Uterus (tissue), 4 donors: ENCODE data around the gene GPR152. TPM values are rescaled to one million over a fixed set of nuclear protein-coding genes. Genes with fewer than 3 reads are reported as not detected.
A peak's percentile ranks its signal among the peaks of the same experiment; 100 is the strongest.

Experiments used
- DNase-seq, 2 donors: peaks; one replicate each; pipeline ENCODE4 v3.0.0-alpha.2; 2019 to 2020
- H3K27ac ChIP-seq, 2 donors: fragments of 200-600 bp; sonication (generic); 1 replicate in 1 of 2; 2 replicates in 1 of 2; pipeline ENCODE4 v1.5.1; 2016 to 2018
- H3K27me3 ChIP-seq, 2 donors: fragments of 200-600 bp; sonication (generic); one replicate each; pipeline ENCODE4 v1.5.1; 2018 to 2019; ENCODE audit warnings: control low read depth in 1 of 2
- H3K36me3 ChIP-seq, 2 donors: fragments of 200-600 bp; sonication (generic); one replicate each; pipeline ENCODE4 v1.5.1; 2019; ENCODE audit warnings: control low read depth in 1 of 2
- H3K4me1 ChIP-seq, 2 donors: fragments of 200-600 bp; sonication (generic); one replicate each; pipeline ENCODE4 v1.5.1; 2018 to 2019; ENCODE audit warnings: control low read depth in 1 of 2
- H3K4me3 ChIP-seq, 2 donors: fragments of 200-600 bp; sonication (generic); 1 replicate in 1 of 2; 2 replicates in 1 of 2; pipeline ENCODE4 v1.5.1; 2018 to 2019; ENCODE audit warnings: mild to moderate bottlenecking in 1 of 2
- H3K9me3 ChIP-seq, 2 donors: fragments of 200-600 bp; sonication (generic); one replicate each; pipeline ENCODE4 v1.5.1; 2019; ENCODE audit warnings: control low read depth in 1 of 2
- CTCF ChIP-seq, 4 experiments: fragments of 200-600 bp in 2 of 4; fragments of 450-650 bp in 2 of 4; sonication (generic) in 2 of 4; IDR thresholded peaks; one replicate each; pipeline ENCODE4 v1.5.1; 2016 to 2019; ENCODE audit warnings: antibody characterized with exemption in 4 of 4, mild to moderate bottlenecking in 2 of 4, moderate library complexity in 1 of 4
- POLR2A ChIP-seq, 2 donors: fragments of 450-650 bp; IDR thresholded peaks; one replicate each; pipeline ENCODE4 v1.6.1; 2016; ENCODE audit warnings: antibody characterized with exemption in 2 of 2, mild to moderate bottlenecking in 1 of 2, moderate library complexity in 1 of 2
- intact Hi-C: fragments of 100-400 bp; cut with DNase I; formaldehyde crosslinking; loops from one replicate; pipeline ENCODE4 v1.15.1; 2023; ENCODE audit warnings: low total_unique reads
- total RNA-seq, 4 donors: library from RNA; depleted of rRNA in 3 of 4; stranded (reverse); fragments of >200 nt in 3 of 4; gene quantifications; one replicate each; pipeline versions ENCODE4 v1.1.0 to v1.2.4, GENCODE V29; 2014 to 2023
- donor health status: DM: yes; HTN: yes; CAD: no.

Gene GPR152
- total RNA-seq, 4 donors from 2014 or later = not detected

GRCh38 chr11:67464411-67465188 is 12.1 kb upstream of the GPR152 start:
- peak; percentile 72 to 82 for DNase-seq
- Histone ChIP-seq H3K4me3 (peak overlapping the region; percentile 24 to 40), H3K27ac (peak overlapping the region; percentile 86 to 90), H3K4me1 (peaks cover 0 to 6% of the 10 kb centered on the region in 2 donors), H3K36me3 (no peaks in the 10 kb centered on the region), H3K27me3 (no peaks in the 10 kb centered on the region), H3K9me3 (no peaks in the 10 kb centered on the region)
- TF ChIP-seq POLR2A (IDR thresholded peaks at IDR 0.05) = peak; percentile 35 to 36
- no peak for TF ChIP-seq CTCF (IDR thresholded peaks at IDR 0.05)
- intact Hi-C loops = no loop called here

DNA sequence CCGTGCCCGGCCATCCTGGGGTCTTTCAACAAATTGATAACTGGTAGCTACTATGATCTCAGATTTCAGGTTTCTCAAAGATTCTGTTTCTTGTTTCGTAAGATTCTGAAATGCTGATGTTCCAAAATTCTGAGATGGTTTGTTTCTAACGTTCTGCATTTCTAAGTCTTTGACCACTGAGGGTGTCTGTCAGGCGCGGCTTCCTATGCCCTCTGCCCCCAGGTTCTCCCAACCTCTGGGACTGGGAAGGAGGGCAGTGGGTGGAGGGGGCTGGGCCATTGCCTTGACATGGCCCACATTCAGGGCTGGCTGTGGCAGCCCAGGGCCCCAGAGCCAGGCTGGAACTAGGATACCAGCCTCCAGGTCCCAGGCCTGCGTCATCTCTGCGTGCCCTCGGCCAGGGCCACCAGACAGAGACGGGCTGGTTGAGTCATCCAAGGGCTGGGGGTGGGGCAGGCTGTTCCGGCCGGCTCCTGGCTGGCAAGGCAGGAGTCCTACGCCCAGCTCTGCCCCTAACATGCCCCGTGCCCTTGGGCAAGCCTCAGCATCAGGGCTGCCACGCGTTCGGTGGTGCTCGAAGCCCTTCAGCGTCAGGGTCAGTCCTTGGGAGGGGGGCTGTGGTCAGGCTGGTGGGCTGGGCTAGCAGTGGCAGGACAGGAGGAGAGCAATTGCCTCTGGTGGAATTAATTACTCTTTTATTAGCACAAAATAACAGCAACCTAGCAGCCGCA is 11.3 kb upstream of the GPR152 start:
- TF ChIP-seq POLR2A (IDR thresholded peaks at IDR 0.05) (no peak), CTCF (IDR thresholded peaks at IDR 0.05) (no peak)
- peak overlapping the region; percentile 24 to 40 for H3K4me3 ChIP-seq

DNA sequence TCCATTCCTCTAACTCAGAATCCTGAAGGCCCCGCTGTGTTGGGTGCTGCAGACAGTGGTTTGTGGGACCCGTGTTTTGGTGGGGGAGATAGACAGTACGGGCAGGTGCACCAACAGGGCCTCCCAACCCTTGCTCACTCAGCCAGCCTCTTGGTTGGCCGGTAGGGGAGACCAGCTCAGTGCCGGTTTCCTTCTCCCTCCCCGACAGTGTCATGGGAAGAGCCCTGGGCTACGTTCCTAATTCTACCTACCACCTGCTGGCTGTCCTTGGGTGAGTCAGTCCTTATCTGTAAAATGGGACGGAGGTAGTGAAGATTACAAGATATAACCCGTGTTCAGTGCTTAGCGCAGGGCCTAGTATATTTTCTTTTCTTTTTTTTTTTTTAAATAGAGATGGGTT is 10.7 kb upstream of the GPR152 start:
- intact Hi-C loops = no loop called here

More for the DNA sequence above, 11.3 kb upstream of the GPR152 start:
- peaks cover 0 to 6% of the 10 kb centered on the region in 2 donors for H3K4me1 ChIP-seq
- peak; percentile 46 to 50 for DNase-seq
- H3K27me3 ChIP-seq = no peaks in the 10 kb centered on the region
- peak overlapping the region; percentile 86 to 90 for H3K27ac ChIP-seq
- no peaks in the 10 kb centered on the region for H3K36me3 ChIP-seq
- intact Hi-C loops = no loop called here
- no peaks in the 10 kb centered on the region for H3K9me3 ChIP-seq

DNA sequence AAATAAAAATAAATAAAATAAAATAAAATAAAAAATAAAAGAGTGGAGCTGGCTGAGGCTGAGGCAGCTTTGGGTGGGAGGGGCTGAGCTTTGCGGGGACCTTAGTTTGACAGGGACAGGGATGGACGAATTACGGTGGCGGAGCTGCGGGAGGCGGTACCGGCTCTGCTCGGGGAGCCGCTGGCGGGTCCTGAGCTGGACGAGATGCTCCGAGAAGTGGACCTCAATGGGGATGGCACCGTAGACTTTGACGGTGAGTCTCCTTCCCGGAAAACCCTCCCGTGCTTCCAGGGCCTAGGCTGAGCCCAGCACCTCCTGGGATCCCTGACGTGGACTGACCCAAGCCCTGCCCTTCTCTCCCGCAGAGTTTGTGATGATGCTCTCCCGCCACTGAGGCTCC is 5.7 kb upstream of the GPR152 start:
- Histone ChIP-seq H3K27me3 (no peaks in the 10 kb centered on the region), H3K4me1 (no peaks in the 10 kb centered on the region), H3K27ac (no peak overlapping the region), H3K9me3 (no peaks in the 10 kb centered on the region), H3K36me3 (no peaks in the 10 kb centered on the region), H3K4me3 (no peak overlapping the region)
- TF ChIP-seq POLR2A (IDR thresholded peaks at IDR 0.05) = no peak
- no peak for TF ChIP-seq CTCF (IDR thresholded peaks at IDR 0.05)
- no peak for DNase-seq
- intact Hi-C loops = no loop called here

More for the DNA sequence above, 10.7 kb upstream of the GPR152 start:
- H3K36me3 ChIP-seq = no peaks in the 10 kb centered on the region
- peaks cover 0 to 3% of the 10 kb centered on the region in 2 donors for H3K4me1 ChIP-seq
- peak overlapping the region in 1 of 2 donors; percentile 90 for H3K27ac ChIP-seq
- H3K9me3 ChIP-seq = no peaks in the 10 kb centered on the region
- TF ChIP-seq CTCF (IDR thresholded peaks at IDR 0.05) (no peak), POLR2A (IDR thresholded peaks at IDR 0.05) (no peak)
- no peak overlapping the region for H3K4me3 ChIP-seq
- no peak for DNase-seq
- H3K27me3 ChIP-seq = no peaks in the 10 kb centered on the region

DNA sequence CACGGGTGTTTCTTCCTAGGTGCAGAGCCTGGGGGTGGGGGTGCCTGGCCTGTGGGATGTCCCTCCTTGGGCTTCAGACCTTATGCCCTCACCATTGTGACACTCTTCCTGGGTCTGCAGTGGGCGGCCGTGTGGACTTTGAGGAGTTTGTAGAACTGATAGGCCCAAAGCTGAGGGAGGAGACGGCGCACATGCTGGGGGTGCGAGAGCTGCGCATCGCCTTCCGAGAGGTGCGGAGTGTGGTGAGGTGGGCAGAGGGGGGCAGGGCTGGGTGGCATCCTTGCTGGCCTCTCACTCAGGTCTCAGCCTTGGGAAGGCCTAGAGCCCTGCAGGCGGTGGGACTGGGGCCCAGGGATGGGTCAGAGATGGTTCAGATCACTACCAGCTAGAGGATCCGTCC is 4.9 kb upstream of the GPR152 start:
- no peak for DNase-seq
- no peaks in the 10 kb centered on the region for H3K9me3 ChIP-seq
- no peak overlapping the region for H3K27ac ChIP-seq
- H3K36me3 ChIP-seq = no peaks in the 10 kb centered on the region
- no peak overlapping the region for H3K4me3 ChIP-seq
- no peaks in the 10 kb centered on the region for H3K27me3 ChIP-seq
- TF ChIP-seq POLR2A (IDR thresholded peaks at IDR 0.05) (no peak), CTCF (IDR thresholded peaks at IDR 0.05) (no peak)
- intact Hi-C loops = no loop called here
- H3K4me1 ChIP-seq = no peaks in the 10 kb centered on the region
